ENCODE results near the gene ACTL8.

The ACTL8 gene

GRCh38 chr1:17837233-17838030 lies 82.3 kb downstream of the ACTL8 start:
- TF ChIP-seq CTCF (conservative IDR thresholded peaks at IDR 0.05; ENCODE audit: low read depth, low read length), result no peak
- no peak for DNase-seq (ENCODE audit: low read depth)
- no peak overlapping the region for H3K4me3 ChIP-seq (ENCODE audit: low read depth, low read length)

- H3K4me3 ChIP-seq (ENCODE audit: low read depth, low read length), result no peak overlapping the region
- TF ChIP-seq CTCF (conservative IDR thresholded peaks at IDR 0.05; ENCODE audit: low read depth, low read length), result no peak
- DNase-seq (ENCODE audit: low read depth), result no peak
Measured at GRCh38 chr1:17839641-17840196, 84.6 kb downstream of the ACTL8 start.

GRCh38 chr1:17841944-17842343 lies 86.8 kb downstream of the ACTL8 start:
- DNase-seq (ENCODE audit: low read depth), result no peak
- H3K4me3 ChIP-seq (ENCODE audit: low read depth, low read length), result no peak overlapping the region
- TF ChIP-seq CTCF (conservative IDR thresholded peaks at IDR 0.05; ENCODE audit: low read depth, low read length), result no peak

GRCh38 chr1:17842686-17843085 lies 87.6 kb downstream of the ACTL8 start:
- no peak for DNase-seq (ENCODE audit: low read depth)
- no peak overlapping the region for H3K4me3 ChIP-seq (ENCODE audit: low read depth, low read length)
- no peak for TF ChIP-seq CTCF (conservative IDR thresholded peaks at IDR 0.05; ENCODE audit: low read depth, low read length)

GRCh38 chr1:17844185-17844826 lies 89.2 kb downstream of the ACTL8 start:
- no peak for DNase-seq (ENCODE audit: low read depth)
- no peak for TF ChIP-seq CTCF (conservative IDR thresholded peaks at IDR 0.05; ENCODE audit: low read depth, low read length)
- H3K4me3 ChIP-seq (ENCODE audit: low read depth, low read length), result no peak overlapping the region

GRCh38 chr1:17845583-17845982 lies 90.5 kb downstream of the ACTL8 start:
- TF ChIP-seq CTCF (conservative IDR thresholded peaks at IDR 0.05; ENCODE audit: low read depth, low read length), result no peak
- H3K4me3 ChIP-seq (ENCODE audit: low read depth, low read length), result no peak overlapping the region
- no peak for DNase-seq (ENCODE audit: low read depth)
